ENCODE data around the gene PARD3. TPM values are rescaled to one million over a fixed set of nuclear protein-coding genes. Genes with fewer than 3 reads are reported as not detected.
"Not testable (repeated sequence)": the region's sequence is repeated elsewhere in the genome, so short reads cannot be mapped to it uniquely, and the experiment has no call there.

Gene PARD3
- total RNA-seq, 1 donor from 2014 or later, result 88.7 TPM

GRCh38 chr10:34715511-34716187 lies 99.4 kb downstream of the PARD3 start:
- no peak overlapping the region for H3K4me3 ChIP-seq (ENCODE audit: low read length in 3 of 3)
- H3K9ac ChIP-seq (ENCODE audit: low read depth in 1 of 3, low read length in 3 of 3), result no peak overlapping the region
- no peaks in the 10 kb centered on the region for H3K36me3 ChIP-seq (ENCODE audit: control insufficient read depth in 3 of 3, insufficient read depth in 3 of 3, low read length in 3 of 3)
- H3K9me3 ChIP-seq (ENCODE audit: control insufficient read depth in 3 of 3, low read length in 3 of 3), result no peaks in the 10 kb centered on the region
- H3K27me3 ChIP-seq (ENCODE audit: control insufficient read depth in 3 of 3, insufficient read depth in 3 of 3, low read length in 3 of 3), result no peaks in the 10 kb centered on the region
- peaks cover 18 to 25% (median 22%) of the 10 kb centered on the region in 3 donors for H3K4me1 ChIP-seq (ENCODE audit: control insufficient read depth in 3 of 3, insufficient read depth in 3 of 3, low read length in 3 of 3)
- no peak overlapping the region for H3K27ac ChIP-seq (ENCODE audit: low read depth, low read length)

GRCh38 chr10:34713875-34714274 lies 101.2 kb downstream of the PARD3 start:
- Histone ChIP-seq H3K9me3 (ENCODE audit: control insufficient read depth in 3 of 3, low read length in 3 of 3) (no peaks in the 10 kb centered on the region), H3K4me1 (ENCODE audit: control insufficient read depth in 3 of 3, insufficient read depth in 3 of 3, low read length in 3 of 3) (peaks cover 21 to 29% (median 25%) of the 10 kb centered on the region in 3 donors), H3K9ac (ENCODE audit: low read depth in 1 of 3, low read length in 3 of 3) (no peak overlapping the region), H3K4me3 (ENCODE audit: low read length in 3 of 3) (no peak overlapping the region), H3K27me3 (ENCODE audit: control insufficient read depth in 3 of 3, insufficient read depth in 3 of 3, low read length in 3 of 3) (no peaks in the 10 kb centered on the region), H3K27ac (ENCODE audit: low read depth, low read length) (no peak overlapping the region), H3K36me3 (ENCODE audit: control insufficient read depth in 3 of 3, insufficient read depth in 3 of 3, low read length in 3 of 3) (no peaks in the 10 kb centered on the region)

GRCh38 chr10:34711500-34711899 lies 103.6 kb downstream of the PARD3 start:
- H3K36me3 ChIP-seq (ENCODE audit: control insufficient read depth in 3 of 3, insufficient read depth in 3 of 3, low read length in 3 of 3), result no peaks in the 10 kb centered on the region
- H3K27me3 ChIP-seq (ENCODE audit: control insufficient read depth in 3 of 3, insufficient read depth in 3 of 3, low read length in 3 of 3), result no peaks in the 10 kb centered on the region

GRCh38 chr10:34710391-34710751 lies 104.7 kb downstream of the PARD3 start:
- peaks cover 22 to 33% (median 33%) of the 10 kb centered on the region in 3 donors for H3K4me1 ChIP-seq (ENCODE audit: control insufficient read depth in 3 of 3, insufficient read depth in 3 of 3, low read length in 3 of 3)
- H3K4me3 ChIP-seq (ENCODE audit: low read length in 3 of 3), result no peak overlapping the region
- H3K27me3 ChIP-seq (ENCODE audit: control insufficient read depth in 3 of 3, insufficient read depth in 3 of 3, low read length in 3 of 3), result no peaks in the 10 kb centered on the region
- H3K36me3 ChIP-seq (ENCODE audit: control insufficient read depth in 3 of 3, insufficient read depth in 3 of 3, low read length in 3 of 3), result no peaks in the 10 kb centered on the region
- no peak overlapping the region for H3K9ac ChIP-seq (ENCODE audit: low read depth in 1 of 3, low read length in 3 of 3)
- no peaks in the 10 kb centered on the region for H3K9me3 ChIP-seq (ENCODE audit: control insufficient read depth in 3 of 3, low read length in 3 of 3)
- H3K27ac ChIP-seq (ENCODE audit: low read depth, low read length), result peak overlapping the region; percentile 42

More at GRCh38 chr10:34711500-34711899, 103.6 kb downstream of the PARD3 start:
- Histone ChIP-seq H3K27ac (ENCODE audit: low read depth, low read length) (peak overlapping the region; percentile 42), H3K4me3 (ENCODE audit: low read length in 3 of 3) (no peak overlapping the region), H3K9ac (ENCODE audit: low read depth in 1 of 3, low read length in 3 of 3) (no peak overlapping the region), H3K9me3 (ENCODE audit: control insufficient read depth in 3 of 3, low read length in 3 of 3) (no peaks in the 10 kb centered on the region), H3K4me1 (ENCODE audit: control insufficient read depth in 3 of 3, insufficient read depth in 3 of 3, low read length in 3 of 3) (peaks cover 19 to 25% (median 24%) of the 10 kb centered on the region in 3 donors)

GRCh38 chr10:34709637-34710390 lies 105.3 kb downstream of the PARD3 start:
- no peaks in the 10 kb centered on the region for H3K36me3 ChIP-seq (ENCODE audit: control insufficient read depth in 3 of 3, insufficient read depth in 3 of 3, low read length in 3 of 3)
- H3K27ac ChIP-seq (ENCODE audit: low read depth, low read length), result peak overlapping the region; percentile 42
- no peaks in the 10 kb centered on the region for H3K9me3 ChIP-seq (ENCODE audit: control insufficient read depth in 3 of 3, low read length in 3 of 3)
- H3K27me3 ChIP-seq (ENCODE audit: control insufficient read depth in 3 of 3, insufficient read depth in 3 of 3, low read length in 3 of 3), result no peaks in the 10 kb centered on the region
- H3K4me1 ChIP-seq (ENCODE audit: control insufficient read depth in 3 of 3, insufficient read depth in 3 of 3, low read length in 3 of 3), result peaks cover 22 to 33% (median 33%) of the 10 kb centered on the region in 3 donors
- no peak overlapping the region for H3K9ac ChIP-seq (ENCODE audit: low read depth in 1 of 3, low read length in 3 of 3)
- H3K4me3 ChIP-seq (ENCODE audit: low read length in 3 of 3), result no peak overlapping the region

- no peaks in the 10 kb centered on the region for H3K27me3 ChIP-seq (ENCODE audit: control insufficient read depth in 3 of 3, insufficient read depth in 3 of 3, low read length in 3 of 3)
- H3K9me3 ChIP-seq (ENCODE audit: control insufficient read depth in 3 of 3, low read length in 3 of 3), result no peaks in the 10 kb centered on the region
- no peak overlapping the region for H3K27ac ChIP-seq (ENCODE audit: low read depth, low read length)
- peaks cover 26 to 38% (median 36%) of the 10 kb centered on the region in 3 donors for H3K4me1 ChIP-seq (ENCODE audit: control insufficient read depth in 3 of 3, insufficient read depth in 3 of 3, low read length in 3 of 3)
- H3K4me3 ChIP-seq (ENCODE audit: low read length in 3 of 3), result no peak overlapping the region
- no peaks in the 10 kb centered on the region for H3K36me3 ChIP-seq (ENCODE audit: control insufficient read depth in 3 of 3, insufficient read depth in 3 of 3, low read length in 3 of 3)
- H3K9ac ChIP-seq (ENCODE audit: low read depth in 1 of 3, low read length in 3 of 3), result no peak overlapping the region
Observed at GRCh38 chr10:34707656-34708055, 107.4 kb downstream of the PARD3 start.

GRCh38 chr10:34706992-34707391 lies 108.1 kb downstream of the PARD3 start:
- peaks cover 26 to 33% (median 32%) of the 10 kb centered on the region in 3 donors for H3K4me1 ChIP-seq (ENCODE audit: control insufficient read depth in 3 of 3, insufficient read depth in 3 of 3, low read length in 3 of 3)

GRCh38 chr10:34706147-34706546 lies 108.9 kb downstream of the PARD3 start:
- Histone ChIP-seq H3K9ac (ENCODE audit: low read depth in 1 of 3, low read length in 3 of 3) (no peak overlapping the region), H3K9me3 (ENCODE audit: control insufficient read depth in 3 of 3, low read length in 3 of 3) (no peaks in the 10 kb centered on the region), H3K27ac (ENCODE audit: low read depth, low read length) (no peak overlapping the region), H3K36me3 (ENCODE audit: control insufficient read depth in 3 of 3, insufficient read depth in 3 of 3, low read length in 3 of 3) (no peaks in the 10 kb centered on the region), H3K4me1 (ENCODE audit: control insufficient read depth in 3 of 3, insufficient read depth in 3 of 3, low read length in 3 of 3) (peaks cover 19 to 26% (median 23%) of the 10 kb centered on the region in 3 donors), H3K4me3 (ENCODE audit: low read length in 3 of 3) (no peak overlapping the region), H3K27me3 (ENCODE audit: control insufficient read depth in 3 of 3, insufficient read depth in 3 of 3, low read length in 3 of 3) (no peaks in the 10 kb centered on the region)

More at GRCh38 chr10:34706992-34707391, 108.1 kb downstream of the PARD3 start:
- H3K4me3 ChIP-seq (ENCODE audit: low read length in 3 of 3); H3K27me3 ChIP-seq (ENCODE audit: control insufficient read depth in 3 of 3, insufficient read depth in 3 of 3, low read length in 3 of 3); H3K9me3 ChIP-seq (ENCODE audit: control insufficient read depth in 3 of 3, low read length in 3 of 3); H3K9ac ChIP-seq (ENCODE audit: low read depth in 1 of 3, low read length in 3 of 3); H3K27ac ChIP-seq (ENCODE audit: low read depth, low read length); H3K36me3 ChIP-seq (ENCODE audit: control insufficient read depth in 3 of 3, insufficient read depth in 3 of 3, low read length in 3 of 3): not testable (repeated sequence)

- peaks cover 13 to 20% (median 18%) of the 10 kb centered on the region in 3 donors for H3K4me1 ChIP-seq (ENCODE audit: control insufficient read depth in 3 of 3, insufficient read depth in 3 of 3, low read length in 3 of 3)
- no peaks in the 10 kb centered on the region for H3K27me3 ChIP-seq (ENCODE audit: control insufficient read depth in 3 of 3, insufficient read depth in 3 of 3, low read length in 3 of 3)
- H3K27ac ChIP-seq (ENCODE audit: low read depth, low read length), result no peak overlapping the region
Observed at GRCh38 chr10:34705563-34705962, 109.5 kb downstream of the PARD3 start.

GRCh38 chr10:34704526-34705184 lies 110.4 kb downstream of the PARD3 start:
- Histone ChIP-seq H3K9me3 (ENCODE audit: control insufficient read depth in 3 of 3, low read length in 3 of 3) (no peaks in the 10 kb centered on the region), H3K27me3 (ENCODE audit: control insufficient read depth in 3 of 3, insufficient read depth in 3 of 3, low read length in 3 of 3) (no peaks in the 10 kb centered on the region), H3K9ac (ENCODE audit: low read depth in 1 of 3, low read length in 3 of 3) (peak overlapping the region in 1 of 3 donors; percentile 8), H3K36me3 (ENCODE audit: control insufficient read depth in 3 of 3, insufficient read depth in 3 of 3, low read length in 3 of 3) (no peaks in the 10 kb centered on the region), H3K27ac (ENCODE audit: low read depth, low read length) (no peak overlapping the region), H3K4me1 (ENCODE audit: control insufficient read depth in 3 of 3, insufficient read depth in 3 of 3, low read length in 3 of 3) (peaks cover 11 to 20% (median 18%) of the 10 kb centered on the region in 3 donors), H3K4me3 (ENCODE audit: low read length in 3 of 3) (no peak overlapping the region)

More at GRCh38 chr10:34705563-34705962, 109.5 kb downstream of the PARD3 start:
- no peak overlapping the region for H3K4me3 ChIP-seq (ENCODE audit: low read length in 3 of 3)
- no peak overlapping the region for H3K9ac ChIP-seq (ENCODE audit: low read depth in 1 of 3, low read length in 3 of 3)
- no peaks in the 10 kb centered on the region for H3K36me3 ChIP-seq (ENCODE audit: control insufficient read depth in 3 of 3, insufficient read depth in 3 of 3, low read length in 3 of 3)
- H3K9me3 ChIP-seq (ENCODE audit: control insufficient read depth in 3 of 3, low read length in 3 of 3), result no peaks in the 10 kb centered on the region

Data from skeletal muscle tissue (tissue), 4 donors.